ENCODE measurements around the gene RASL11B. TPM values are rescaled to one million over a fixed set of nuclear protein-coding genes. Genes with fewer than 3 reads are reported as not detected.

RASL11B gene
- total RNA-seq, 2 experiments from 2014 or later = 0.29 to 0.34 TPM

- POLR2A ChIA-PET = no interaction called here
- peaks cover 6% of the 10 kb centered on the region for H3K27me3 Mint-ChIP-seq
- H3K9me3 Mint-ChIP-seq = no peaks in the 10 kb centered on the region
These were observed 26.0 kb upstream of the RASL11B start for GRCh38 chr4:52836120-52836519.

DNA sequence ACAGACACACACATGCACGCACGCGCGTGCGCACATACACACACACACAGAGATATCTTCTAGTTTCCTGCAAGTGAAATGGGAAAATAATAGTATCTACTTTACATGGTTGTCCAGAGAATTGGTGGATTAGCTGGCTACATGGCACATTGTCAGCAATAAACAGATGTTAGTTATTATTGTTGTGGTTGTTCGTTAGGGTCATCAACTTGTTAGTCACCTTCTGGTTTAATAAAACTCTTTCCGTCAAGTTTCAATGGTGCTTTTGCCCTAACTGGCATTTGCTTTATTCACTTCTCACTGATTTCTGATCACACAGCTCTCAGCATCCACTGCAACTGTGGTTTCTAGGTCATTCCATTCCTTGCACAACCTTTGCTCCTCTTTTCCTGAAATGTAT is 25.4 kb upstream of the RASL11B start:
- no peaks in the 10 kb centered on the region for H3K36me3 Mint-ChIP-seq (ENCODE audit: low read depth)
- H3K27ac Mint-ChIP-seq = no peak overlapping the region
- DNase-seq (no peak), ATAC-seq (no peak)
- H3K4me1 Mint-ChIP-seq (ENCODE audit: low read depth) = no peaks in the 10 kb centered on the region
- TF ChIP-seq, protein P1, sequence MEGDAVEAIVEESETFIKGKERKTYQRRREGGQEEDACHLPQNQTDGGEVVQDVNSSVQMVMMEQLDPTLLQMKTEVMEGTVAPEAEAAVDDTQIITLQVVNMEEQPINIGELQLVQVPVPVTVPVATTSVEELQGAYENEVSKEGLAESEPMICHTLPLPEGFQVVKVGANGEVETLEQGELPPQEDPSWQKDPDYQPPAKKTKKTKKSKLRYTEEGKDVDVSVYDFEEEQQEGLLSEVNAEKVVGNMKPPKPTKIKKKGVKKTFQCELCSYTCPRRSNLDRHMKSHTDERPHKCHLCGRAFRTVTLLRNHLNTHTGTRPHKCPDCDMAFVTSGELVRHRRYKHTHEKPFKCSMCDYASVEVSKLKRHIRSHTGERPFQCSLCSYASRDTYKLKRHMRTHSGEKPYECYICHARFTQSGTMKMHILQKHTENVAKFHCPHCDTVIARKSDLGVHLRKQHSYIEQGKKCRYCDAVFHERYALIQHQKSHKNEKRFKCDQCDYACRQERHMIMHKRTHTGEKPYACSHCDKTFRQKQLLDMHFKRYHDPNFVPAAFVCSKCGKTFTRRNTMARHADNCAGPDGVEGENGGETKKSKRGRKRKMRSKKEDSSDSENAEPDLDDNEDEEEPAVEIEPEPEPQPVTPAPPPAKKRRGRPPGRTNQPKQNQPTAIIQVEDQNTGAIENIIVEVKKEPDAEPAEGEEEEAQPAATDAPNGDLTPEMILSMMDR (IDR thresholded peaks at IDR 0.05) = no peak
- no peak overlapping the region for H3K4me3 Mint-ChIP-seq
- H3K27me3 Mint-ChIP-seq = peaks cover 6% of the 10 kb centered on the region
- H3K9me3 Mint-ChIP-seq = no peaks in the 10 kb centered on the region
- intact Hi-C loops (cut with micrococcal nuclease) = no loop called here
- ChIA-PET POLR2A (no interaction called here), CTCF (no interaction called here)

More at GRCh38 chr4:52836120-52836519, 26.0 kb upstream of the RASL11B start:
- DNase-seq (no peak), ATAC-seq (no peak)
- TF ChIP-seq, protein P1 (IDR thresholded peaks at IDR 0.05) = no peak
- CTCF ChIA-PET = no interaction called here
- Mint-ChIP-seq H3K36me3 (ENCODE audit: low read depth) (no peaks in the 10 kb centered on the region), H3K4me3 (no peak overlapping the region), H3K27ac (no peak overlapping the region), H3K4me1 (ENCODE audit: low read depth) (no peaks in the 10 kb centered on the region)
- intact Hi-C loops (cut with micrococcal nuclease) = no loop called here

GRCh38 chr4:52837716-52838558 is 24.2 kb upstream of the RASL11B start:
- ATAC-seq = no peak
- H3K36me3 Mint-ChIP-seq (ENCODE audit: low read depth) = no peaks in the 10 kb centered on the region
- TF ChIP-seq, protein P1 (IDR thresholded peaks at IDR 0.05) = no peak
- no peaks in the 10 kb centered on the region for H3K9me3 Mint-ChIP-seq
- intact Hi-C loops (cut with micrococcal nuclease) = no loop called here
- no peak overlapping the region for H3K4me3 Mint-ChIP-seq
- DNase-seq = no peak
- no peaks in the 10 kb centered on the region for H3K4me1 Mint-ChIP-seq (ENCODE audit: low read depth)
- ChIA-PET CTCF (no interaction called here), POLR2A (no interaction called here)
- H3K27ac Mint-ChIP-seq = no peak overlapping the region
- H3K27me3 Mint-ChIP-seq = no peaks in the 10 kb centered on the region

GRCh38 chr4:52838729-52839586 is 23.2 kb upstream of the RASL11B start:
- Mint-ChIP-seq H3K4me3 (no peak overlapping the region), H3K27me3 (no peaks in the 10 kb centered on the region), H3K9me3 (no peaks in the 10 kb centered on the region), H3K36me3 (ENCODE audit: low read depth) (no peaks in the 10 kb centered on the region), H3K4me1 (ENCODE audit: low read depth) (no peaks in the 10 kb centered on the region), H3K27ac (no peak overlapping the region)
- TF ChIP-seq, protein P1 (IDR thresholded peaks at IDR 0.05) = no peak
- DNase-seq (no peak), ATAC-seq (no peak)
- CTCF ChIA-PET = no interaction called here
- POLR2A ChIA-PET = no interaction called here
- intact Hi-C loops (cut with micrococcal nuclease) = no loop called here

All from activated CD8-positive, alpha-beta T cell treated with anti-CD3 and anti-CD28 coated beads for 36 hours (primary cell).